ENCODE data around the gene BBX. TPM values are rescaled to one million over a fixed set of nuclear protein-coding genes. Genes with fewer than 3 reads are reported as not detected.
"Not testable (repeated sequence)": the region's sequence is repeated elsewhere in the genome, so short reads cannot be mapped to it uniquely, and the experiment has no call there.

Gene BBX
- total RNA-seq, 3 donors from 2014 or later = 37.1 to 42.8 (median 39.0) TPM

DNA sequence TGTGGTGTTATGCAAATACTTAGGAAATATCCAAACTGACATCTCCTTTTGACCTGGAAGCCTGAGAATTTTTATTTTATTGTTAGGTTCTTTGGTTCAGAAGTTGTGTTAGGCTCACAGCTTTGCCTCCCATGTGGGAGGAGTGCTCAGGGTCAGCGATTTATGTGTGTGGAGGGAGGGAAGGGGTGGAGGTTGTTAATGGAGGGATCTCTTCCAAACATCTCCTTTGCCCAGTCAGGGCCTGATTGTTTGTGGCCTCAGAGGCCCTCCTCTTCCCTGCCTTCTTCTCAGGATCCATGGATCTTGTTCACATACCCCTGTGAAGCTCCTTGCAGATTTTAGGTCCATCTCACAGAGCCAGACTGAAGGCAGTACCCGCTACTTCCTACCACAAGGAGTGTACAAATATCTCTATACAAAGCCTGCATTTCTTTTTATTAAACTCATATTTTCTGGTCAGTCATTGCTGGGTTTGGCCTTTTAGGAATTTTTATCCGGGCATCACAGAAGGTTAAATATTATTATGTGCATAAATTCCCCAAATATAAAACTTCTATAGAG lies 40.3 kb downstream of the BBX start:
- ATAC-seq = no peak
- no peak overlapping the region for H3K4me3 Mint-ChIP-seq
- no peaks in the 10 kb centered on the region for H3K9me3 Mint-ChIP-seq
- DNase-seq = no peak
- peaks cover 42% of the 10 kb centered on the region for H3K4me1 Mint-ChIP-seq (ENCODE audit: low read depth)
- peaks cover 3% of the 10 kb centered on the region for H3K36me3 Mint-ChIP-seq (ENCODE audit: insufficient read depth)
- H3K27me3 Mint-ChIP-seq (ENCODE audit: low read depth) = no peaks in the 10 kb centered on the region

DNA sequence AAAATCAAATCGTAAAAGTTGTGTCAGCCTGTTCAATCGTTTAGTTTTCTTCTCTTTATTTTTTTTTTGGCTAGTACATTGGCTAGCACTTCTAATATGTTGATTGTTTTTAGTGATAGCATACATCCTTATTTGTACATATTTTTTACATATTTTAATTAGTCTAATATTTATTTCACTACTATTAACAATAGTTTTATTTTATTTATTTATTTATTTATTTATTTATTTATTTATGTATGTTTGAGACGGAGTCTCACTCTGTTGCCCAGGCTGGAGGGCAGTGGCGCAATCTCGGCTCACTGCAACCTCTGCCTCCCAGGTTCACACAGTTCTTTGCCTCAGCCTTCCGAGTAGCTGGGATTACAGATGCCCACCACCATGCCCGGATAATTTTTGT lies 42.5 kb downstream of the BBX start:
- H3K36me3 Mint-ChIP-seq (ENCODE audit: insufficient read depth); DNase-seq; H3K4me3 Mint-ChIP-seq; H3K27me3 Mint-ChIP-seq (ENCODE audit: low read depth); ATAC-seq; H3K9me3 Mint-ChIP-seq: not testable (repeated sequence)
- H3K4me1 Mint-ChIP-seq (ENCODE audit: low read depth) = peaks cover 27% of the 10 kb centered on the region

- not testable (repeated sequence) for H3K27me3 Mint-ChIP-seq (ENCODE audit: low read depth); ATAC-seq
These were observed 48.3 kb downstream of the BBX start for GRCh38 chr3:107571089-107571488.

DNA sequence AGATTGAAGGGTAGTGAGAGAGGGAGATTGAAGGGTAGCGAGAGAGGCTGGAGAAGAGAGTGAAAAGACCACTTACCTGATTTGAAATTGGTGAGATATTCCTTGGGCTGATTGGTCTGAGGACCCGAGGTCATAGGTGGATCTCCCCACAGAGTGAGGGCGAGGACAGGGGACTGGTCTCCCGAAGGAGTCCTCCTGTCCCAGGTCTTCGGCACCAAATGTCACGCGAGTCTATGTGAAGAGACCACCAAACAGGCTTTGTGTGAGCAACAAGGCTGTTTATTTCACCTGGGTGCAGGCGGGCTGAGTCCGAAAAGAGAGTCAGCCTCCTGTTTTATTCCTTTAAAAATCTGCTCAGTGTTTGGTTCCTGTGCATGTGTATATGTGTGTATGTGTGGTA lies 48.7 kb downstream of the BBX start:
- H3K27me3 Mint-ChIP-seq (ENCODE audit: low read depth); H3K9me3 Mint-ChIP-seq; DNase-seq; H3K4me3 Mint-ChIP-seq; H3K36me3 Mint-ChIP-seq (ENCODE audit: insufficient read depth); ATAC-seq: not testable (repeated sequence)
- H3K4me1 Mint-ChIP-seq (ENCODE audit: low read depth) = peaks cover 12% of the 10 kb centered on the region

More at GRCh38 chr3:107571089-107571488, 48.3 kb downstream of the BBX start:
- not testable (repeated sequence) for H3K9me3 Mint-ChIP-seq; DNase-seq; H3K4me3 Mint-ChIP-seq; H3K36me3 Mint-ChIP-seq (ENCODE audit: insufficient read depth)
- H3K4me1 Mint-ChIP-seq (ENCODE audit: low read depth) = peaks cover 11% of the 10 kb centered on the region

DNA sequence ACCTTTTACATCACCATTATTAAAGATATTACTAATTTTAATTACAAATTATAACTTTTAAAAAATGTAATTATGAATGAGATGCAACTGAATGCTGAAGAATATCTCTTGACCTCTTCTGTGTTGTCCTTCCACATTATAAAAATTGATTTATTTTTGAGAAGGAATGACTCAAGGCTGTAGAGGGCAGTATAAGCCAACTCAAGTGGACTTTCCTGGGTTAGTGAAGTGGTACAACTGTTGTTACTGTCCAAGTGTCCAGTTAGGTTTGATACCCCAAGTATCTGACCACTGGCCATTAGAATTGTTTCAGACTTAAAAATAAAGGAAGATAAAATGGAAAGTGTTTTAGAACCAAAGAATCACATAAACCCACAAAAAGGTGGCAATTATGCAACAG lies 51.9 kb downstream of the BBX start:
- Mint-ChIP-seq H3K4me1 (ENCODE audit: low read depth) (peaks cover 29% of the 10 kb centered on the region), H3K4me3 (no peak overlapping the region), H3K9me3 (no peaks in the 10 kb centered on the region), H3K27me3 (ENCODE audit: low read depth) (no peaks in the 10 kb centered on the region), H3K36me3 (ENCODE audit: insufficient read depth) (peaks cover 2% of the 10 kb centered on the region)
- DNase-seq (no peak), ATAC-seq (no peak)

GRCh38 chr3:107578091-107578490 lies 55.3 kb downstream of the BBX start:
- ATAC-seq (no peak), DNase-seq (no peak)
- peaks cover 2% of the 10 kb centered on the region for H3K36me3 Mint-ChIP-seq (ENCODE audit: insufficient read depth)
- H3K4me3 Mint-ChIP-seq = no peak overlapping the region
- H3K9me3 Mint-ChIP-seq = no peaks in the 10 kb centered on the region
- peaks cover 28% of the 10 kb centered on the region for H3K4me1 Mint-ChIP-seq (ENCODE audit: low read depth)
- no peaks in the 10 kb centered on the region for H3K27me3 Mint-ChIP-seq (ENCODE audit: low read depth)

GRCh38 chr3:107578523-107578922 lies 55.8 kb downstream of the BBX start:
- no peaks in the 10 kb centered on the region for H3K27me3 Mint-ChIP-seq (ENCODE audit: low read depth)
- ATAC-seq = peak in 1 of 2 donors; percentile 35
- peaks cover 2% of the 10 kb centered on the region for H3K36me3 Mint-ChIP-seq (ENCODE audit: insufficient read depth)
- H3K4me3 Mint-ChIP-seq = no peak overlapping the region
- H3K9me3 Mint-ChIP-seq = no peaks in the 10 kb centered on the region
- H3K4me1 Mint-ChIP-seq (ENCODE audit: low read depth) = peaks cover 28% of the 10 kb centered on the region
- DNase-seq = no peak

DNA sequence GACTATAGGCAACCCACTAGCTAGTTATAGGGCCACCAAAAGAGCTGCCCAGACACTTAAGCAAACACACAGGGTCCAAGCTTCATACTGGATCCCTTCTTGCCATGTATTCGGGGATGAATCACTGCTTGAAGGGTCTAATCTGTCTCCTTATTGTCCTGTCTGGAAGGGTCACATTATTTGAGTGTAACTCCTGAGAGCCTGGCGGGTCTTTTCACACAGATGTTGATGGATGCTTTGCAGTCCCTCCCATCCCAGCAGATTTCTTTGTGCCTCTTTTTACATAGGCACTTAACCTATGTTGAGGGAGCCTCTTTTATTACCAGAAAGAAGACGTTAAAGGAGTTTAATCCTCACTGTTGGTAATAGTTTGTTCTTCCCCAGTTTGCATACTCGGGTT lies 56.6 kb downstream of the BBX start:
- DNase-seq (no peak), ATAC-seq (no peak)
- H3K27me3 Mint-ChIP-seq (ENCODE audit: low read depth) = no peaks in the 10 kb centered on the region
- no peaks in the 10 kb centered on the region for H3K9me3 Mint-ChIP-seq
- peaks cover 28% of the 10 kb centered on the region for H3K4me1 Mint-ChIP-seq (ENCODE audit: low read depth)
- peaks cover 2% of the 10 kb centered on the region for H3K36me3 Mint-ChIP-seq (ENCODE audit: insufficient read depth)
- no peak overlapping the region for H3K4me3 Mint-ChIP-seq

DNA sequence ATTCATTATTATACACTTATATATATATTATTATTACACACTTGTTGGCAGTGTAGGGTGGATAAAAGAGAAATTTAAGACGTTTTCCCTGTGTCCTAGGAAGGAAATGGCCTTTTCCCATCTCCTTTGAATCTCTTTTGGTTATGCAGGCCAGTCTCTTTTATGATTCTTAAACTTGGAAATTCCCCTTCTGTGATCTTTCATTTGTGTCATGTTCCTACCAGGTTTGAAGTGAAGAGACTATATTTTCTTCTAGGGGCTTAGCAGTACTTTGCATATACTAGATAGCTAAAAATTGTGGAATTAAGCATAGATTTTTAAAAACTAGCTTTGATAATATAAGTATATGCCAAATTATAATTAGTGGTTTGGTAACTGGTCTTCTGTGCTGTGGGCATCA lies 58.5 kb downstream of the BBX start:
- no peak for DNase-seq
- peaks cover 28% of the 10 kb centered on the region for H3K4me1 Mint-ChIP-seq (ENCODE audit: low read depth)
- ATAC-seq = no peak
- no peaks in the 10 kb centered on the region for H3K9me3 Mint-ChIP-seq
- H3K27me3 Mint-ChIP-seq (ENCODE audit: low read depth) = no peaks in the 10 kb centered on the region
- H3K36me3 Mint-ChIP-seq (ENCODE audit: insufficient read depth) = peaks cover 6% of the 10 kb centered on the region
- no peak overlapping the region for H3K4me3 Mint-ChIP-seq

DNA sequence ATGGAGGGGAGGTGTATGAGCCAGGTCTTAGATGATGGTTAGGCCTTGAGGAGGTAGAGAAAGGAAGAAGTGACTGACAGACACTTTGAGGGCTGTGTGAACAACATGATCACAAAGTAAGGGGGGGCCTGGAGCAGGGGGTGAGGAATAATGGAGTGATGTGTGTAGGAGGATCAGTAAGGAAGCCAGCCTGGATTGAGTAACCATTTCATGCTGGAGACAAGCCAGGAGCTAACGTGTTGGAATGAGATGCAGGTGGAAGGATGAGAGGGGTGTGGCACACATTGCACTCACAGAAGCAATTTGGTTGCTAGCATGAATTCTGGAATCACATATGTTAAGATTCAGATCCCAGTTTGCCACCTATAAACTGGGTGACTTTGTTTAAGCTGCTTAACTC lies 65.5 kb downstream of the BBX start:
- H3K9me3 Mint-ChIP-seq = no peaks in the 10 kb centered on the region
- DNase-seq = no peak
- H3K36me3 Mint-ChIP-seq (ENCODE audit: insufficient read depth) = peaks cover 9% of the 10 kb centered on the region
- no peak for ATAC-seq
- no peaks in the 10 kb centered on the region for H3K27me3 Mint-ChIP-seq (ENCODE audit: low read depth)
- H3K4me3 Mint-ChIP-seq = no peak overlapping the region
- H3K4me1 Mint-ChIP-seq (ENCODE audit: low read depth) = peaks cover 26% of the 10 kb centered on the region

DNA sequence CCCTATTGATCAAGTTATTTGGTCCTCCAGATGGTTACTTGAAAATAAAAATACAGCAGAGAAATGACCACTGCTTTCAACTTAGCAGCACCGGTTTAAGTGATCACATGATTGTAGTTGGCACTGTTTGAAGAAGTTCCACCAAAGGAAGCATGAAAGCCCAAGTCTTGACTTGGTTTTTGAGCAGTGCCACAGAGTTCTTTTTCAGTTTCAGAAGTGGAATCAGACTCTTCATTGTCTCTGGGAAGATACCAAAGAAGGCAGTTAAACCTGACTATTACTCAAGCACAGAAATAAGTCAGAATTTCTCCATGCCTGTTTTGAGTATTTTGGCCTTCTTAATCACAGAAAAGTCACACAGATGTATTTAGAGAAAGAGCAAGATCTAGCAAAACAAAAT lies 66.7 kb downstream of the BBX start:
- Mint-ChIP-seq H3K4me1 (ENCODE audit: low read depth) (peaks cover 34% of the 10 kb centered on the region), H3K9me3 (no peaks in the 10 kb centered on the region), H3K36me3 (ENCODE audit: insufficient read depth) (peaks cover 12% of the 10 kb centered on the region), H3K27me3 (ENCODE audit: low read depth) (no peaks in the 10 kb centered on the region), H3K4me3 (no peak overlapping the region)
- DNase-seq = no peak
- peak; percentile 81 to 82 for ATAC-seq

- no peak for ATAC-seq
- peaks cover 7% of the 10 kb centered on the region for H3K36me3 Mint-ChIP-seq (ENCODE audit: insufficient read depth)
- no peak for DNase-seq
- no peaks in the 10 kb centered on the region for H3K27me3 Mint-ChIP-seq (ENCODE audit: low read depth)
- peaks cover 40% of the 10 kb centered on the region for H3K4me1 Mint-ChIP-seq (ENCODE audit: low read depth)
- no peak overlapping the region for H3K4me3 Mint-ChIP-seq
- H3K9me3 Mint-ChIP-seq = no peaks in the 10 kb centered on the region
These were observed 68.0 kb downstream of the BBX start for GRCh38 chr3:107590786-107591185.

GRCh38 chr3:107592073-107592472 lies 69.3 kb downstream of the BBX start:
- Mint-ChIP-seq H3K4me1 (ENCODE audit: low read depth) (peaks cover 45% of the 10 kb centered on the region), H3K4me3 (no peak overlapping the region), H3K27me3 (ENCODE audit: low read depth) (no peaks in the 10 kb centered on the region), H3K36me3 (ENCODE audit: insufficient read depth) (peaks cover 7% of the 10 kb centered on the region), H3K9me3 (no peaks in the 10 kb centered on the region)
- ATAC-seq (no peak), DNase-seq (no peak)

DNA sequence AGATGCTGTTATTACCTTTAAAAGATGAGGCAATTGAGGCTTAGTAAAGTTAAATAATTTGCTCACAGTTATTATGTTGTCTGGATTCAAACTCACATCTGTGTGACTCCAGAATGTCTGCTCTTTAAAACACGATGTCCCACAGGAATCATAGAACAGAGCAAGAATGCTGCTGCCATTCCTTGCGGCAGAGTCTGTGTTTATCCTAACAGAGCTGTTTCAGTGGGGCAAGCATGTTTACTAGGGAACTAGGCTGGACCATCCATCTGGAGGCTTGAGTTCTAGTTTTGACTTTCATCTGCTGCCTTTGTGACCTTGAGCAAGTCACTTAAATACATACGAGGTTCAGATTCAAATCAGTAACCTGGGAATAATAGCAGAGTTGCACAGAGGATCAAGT lies 72.1 kb downstream of the BBX start:
- Mint-ChIP-seq H3K9me3 (no peaks in the 10 kb centered on the region), H3K4me1 (ENCODE audit: low read depth) (peaks cover 51% of the 10 kb centered on the region), H3K27me3 (ENCODE audit: low read depth) (no peaks in the 10 kb centered on the region), H3K4me3 (no peak overlapping the region), H3K36me3 (ENCODE audit: insufficient read depth) (peaks cover 4% of the 10 kb centered on the region)
- ATAC-seq (no peak), DNase-seq (no peak)

DNA sequence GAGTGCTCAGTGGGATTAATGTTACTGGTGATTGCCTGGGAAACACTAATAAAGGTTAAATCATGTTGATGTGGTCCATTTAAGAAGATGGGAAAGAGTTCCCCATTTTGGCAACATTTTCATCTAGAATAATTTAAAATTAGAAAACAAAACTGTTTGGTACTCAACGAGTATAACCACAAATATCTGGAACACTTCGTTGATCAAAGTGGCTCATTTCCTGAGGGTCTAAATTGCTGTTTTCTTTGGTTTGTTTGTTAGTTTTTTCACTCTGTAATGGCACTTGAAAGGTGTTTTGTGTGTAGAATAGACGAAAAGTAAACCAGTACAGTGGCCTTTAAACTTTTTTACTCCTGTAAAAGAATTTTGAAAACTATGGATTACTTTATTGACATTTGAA lies 73.9 kb downstream of the BBX start:
- no peak for ATAC-seq
- peaks cover 59% of the 10 kb centered on the region for H3K4me1 Mint-ChIP-seq (ENCODE audit: low read depth)
- H3K36me3 Mint-ChIP-seq (ENCODE audit: insufficient read depth) = peaks cover 4% of the 10 kb centered on the region
- H3K27me3 Mint-ChIP-seq (ENCODE audit: low read depth) = no peaks in the 10 kb centered on the region
- H3K4me3 Mint-ChIP-seq = no peak overlapping the region
- DNase-seq = no peak
- no peaks in the 10 kb centered on the region for H3K9me3 Mint-ChIP-seq
